ENCODE results near the gene NOL3.

The NOL3 gene

DNA sequence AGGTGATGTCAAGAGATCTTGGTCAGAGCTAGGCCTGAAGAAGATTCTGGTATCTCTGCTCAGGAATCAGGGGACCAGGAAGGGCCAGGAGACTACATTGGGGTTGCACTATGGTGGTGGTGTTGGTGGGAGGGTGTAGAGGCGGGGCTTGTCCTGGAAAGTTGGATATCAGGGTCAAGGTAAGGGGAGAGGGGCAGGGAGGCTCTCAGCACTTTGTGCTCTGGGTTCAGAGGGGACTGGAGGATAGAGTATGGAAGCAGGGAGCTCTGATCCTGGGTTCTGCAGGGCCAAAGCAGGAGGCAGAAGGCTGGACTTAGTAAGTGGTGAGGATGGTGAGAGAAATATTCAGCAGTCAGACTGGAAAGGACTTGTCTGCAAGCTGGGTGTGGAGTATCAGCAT is 3.0 kb downstream of the NOL3 start:
- DNase-seq: no peak

DNA sequence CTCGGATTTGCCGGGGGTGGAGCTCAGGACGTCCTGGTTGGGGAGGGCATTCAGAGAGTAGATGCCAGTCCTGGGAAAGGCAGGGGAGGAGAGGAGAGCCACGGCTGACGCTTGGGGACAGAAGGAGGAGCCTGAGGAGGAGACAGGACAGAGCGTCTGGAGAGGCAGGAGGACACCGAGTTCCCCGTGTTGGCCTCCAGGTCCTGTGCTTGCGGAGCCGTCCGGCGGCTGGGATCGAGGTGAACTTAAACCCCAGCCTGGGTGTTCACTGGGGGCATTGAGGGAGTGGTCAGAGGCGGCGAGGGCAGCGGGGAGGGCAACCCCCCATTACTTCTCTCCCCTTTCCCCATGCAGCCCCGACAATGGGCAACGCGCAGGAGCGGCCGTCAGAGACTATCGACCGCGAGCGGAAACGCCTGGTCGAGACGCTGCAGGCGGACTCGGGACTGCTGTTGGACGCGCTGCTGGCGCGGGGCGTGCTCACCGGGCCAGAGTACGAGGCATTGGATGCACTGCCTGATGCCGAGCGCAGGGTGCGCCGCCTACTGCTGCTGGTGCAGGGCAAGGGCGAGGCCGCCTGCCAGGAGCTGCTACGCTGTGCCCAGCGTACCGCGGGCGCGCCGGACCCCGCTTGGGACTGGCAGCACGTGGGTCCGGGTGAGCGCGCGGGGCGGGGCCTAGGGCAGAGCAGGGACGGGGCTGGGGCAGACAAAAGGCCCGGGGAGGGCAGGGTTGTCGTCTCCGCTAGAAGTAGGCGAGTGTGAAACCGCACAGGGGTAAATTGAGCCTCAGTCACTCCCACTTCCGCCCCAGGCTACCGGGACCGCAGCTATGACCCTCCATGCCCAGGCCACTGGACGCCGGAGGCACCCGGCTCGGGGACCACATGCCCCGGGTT is 3.7 kb downstream of the NOL3 start:
- peak; percentile 64 for DNase-seq

- DNase-seq: no peak
Observed at GRCh38 chr16:67174706-67175231, 4.4 kb downstream of the NOL3 start.

GRCh38 chr16:67176662-67177061 is 6.3 kb downstream of the NOL3 start:
- DNase-seq: no peak

- DNase-seq: peak; percentile 63
Observed at GRCh38 chr16:67177743-67178699, 7.7 kb downstream of the NOL3 start.

- DNase-seq: no peak
Observed at GRCh38 chr16:67179421-67180080, 9.2 kb downstream of the NOL3 start.

DNA sequence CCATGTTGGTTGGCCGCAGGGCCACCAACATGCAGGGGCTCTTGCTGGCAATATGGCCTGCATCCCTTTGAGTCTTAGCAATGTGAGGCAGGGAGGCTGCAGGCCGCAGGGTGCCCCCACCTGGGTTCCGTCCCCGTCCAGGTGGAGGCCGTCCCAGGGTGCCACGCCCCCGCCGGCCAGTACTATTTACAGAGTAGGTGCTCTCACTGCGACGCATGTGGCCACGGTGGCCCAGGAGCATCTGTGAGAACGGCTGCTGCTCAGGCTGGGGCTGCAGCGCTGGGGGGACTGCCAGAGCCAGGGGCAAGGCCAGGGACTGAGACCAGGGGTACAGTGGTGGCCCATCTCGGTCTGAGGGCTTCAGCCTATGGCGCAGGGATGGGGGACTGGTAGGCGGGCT is 9.8 kb downstream of the NOL3 start:
- no peak for DNase-seq

- no peak for DNase-seq
Observed at GRCh38 chr16:67181346-67181745, 11.0 kb downstream of the NOL3 start.

DNA sequence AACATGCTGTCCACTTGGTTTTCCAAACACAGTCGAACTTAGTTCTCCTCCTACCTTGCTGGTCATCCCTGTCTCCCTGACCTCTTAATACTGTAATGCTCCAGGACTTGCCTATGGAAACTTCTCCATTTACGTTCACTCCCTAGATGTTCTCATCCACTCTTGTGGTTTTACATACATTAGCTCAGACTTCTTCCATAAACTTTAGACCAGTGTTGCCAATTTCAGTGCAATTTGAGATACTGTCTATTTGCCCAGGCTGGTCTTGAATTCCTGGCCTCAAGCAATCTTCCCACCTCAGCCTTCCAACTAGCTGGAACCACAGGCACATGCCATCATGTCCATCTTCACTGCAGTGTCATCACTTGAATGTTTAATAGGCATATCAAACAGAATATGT is 11.9 kb downstream of the NOL3 start:
- DNase-seq: no peak

DNA sequence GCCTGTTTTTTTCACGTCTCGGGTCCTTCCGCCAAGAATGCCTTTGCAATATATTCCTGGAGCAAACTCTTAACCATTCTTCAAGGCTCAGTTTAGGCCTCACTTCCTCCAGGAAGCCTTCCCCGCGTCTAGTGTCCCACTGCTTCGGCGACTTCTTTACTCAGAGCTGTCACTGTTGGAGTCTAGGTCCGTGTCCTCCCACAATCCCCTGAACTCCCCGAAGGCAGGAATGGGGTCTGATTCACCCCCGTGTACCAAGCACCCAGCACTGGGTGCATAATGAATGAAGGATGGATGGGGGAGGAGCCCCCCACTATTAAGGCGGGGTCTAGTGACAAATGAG is 12.9 kb downstream of the NOL3 start:
- no peak for DNase-seq

GRCh38 chr16:67183627-67184452 is 13.5 kb downstream of the NOL3 start, which contains the start of gene MATCAP1:
TSS of gene MATCAP1 (minus strand) at chr16:67183963. CDS start at chr16:67180610, 3,353 bp downstream.
- peak; percentile 95 for DNase-seq

DNA sequence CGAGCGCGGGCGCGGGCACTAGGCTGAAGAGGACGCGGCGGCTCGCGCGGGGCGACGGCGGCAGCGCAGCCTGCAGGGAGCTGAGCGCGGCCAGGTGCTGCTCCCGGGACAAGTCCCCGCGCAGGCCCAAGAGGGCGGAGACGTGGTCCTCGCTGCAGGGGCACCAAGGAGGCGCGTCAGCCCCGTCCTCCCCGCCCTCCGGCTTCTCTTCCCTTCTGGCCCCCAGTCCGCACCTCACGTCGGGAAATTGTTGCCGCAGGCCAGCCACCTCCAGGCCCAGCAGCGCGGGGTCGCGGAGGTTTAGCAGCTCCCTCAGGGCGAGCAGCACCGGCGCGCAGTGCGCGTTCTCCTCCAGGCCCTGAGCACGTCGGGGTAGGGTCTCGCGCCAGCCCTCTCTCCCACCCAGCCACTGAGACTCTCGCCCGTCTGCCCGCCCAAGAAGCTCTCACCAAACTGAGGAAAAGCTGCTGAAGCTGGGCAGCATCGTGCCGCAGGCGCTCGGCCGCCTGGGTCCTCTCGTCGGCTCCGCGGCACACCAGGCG is 14.2 kb downstream of the NOL3 start:
- DNase-seq: no peak

DNA sequence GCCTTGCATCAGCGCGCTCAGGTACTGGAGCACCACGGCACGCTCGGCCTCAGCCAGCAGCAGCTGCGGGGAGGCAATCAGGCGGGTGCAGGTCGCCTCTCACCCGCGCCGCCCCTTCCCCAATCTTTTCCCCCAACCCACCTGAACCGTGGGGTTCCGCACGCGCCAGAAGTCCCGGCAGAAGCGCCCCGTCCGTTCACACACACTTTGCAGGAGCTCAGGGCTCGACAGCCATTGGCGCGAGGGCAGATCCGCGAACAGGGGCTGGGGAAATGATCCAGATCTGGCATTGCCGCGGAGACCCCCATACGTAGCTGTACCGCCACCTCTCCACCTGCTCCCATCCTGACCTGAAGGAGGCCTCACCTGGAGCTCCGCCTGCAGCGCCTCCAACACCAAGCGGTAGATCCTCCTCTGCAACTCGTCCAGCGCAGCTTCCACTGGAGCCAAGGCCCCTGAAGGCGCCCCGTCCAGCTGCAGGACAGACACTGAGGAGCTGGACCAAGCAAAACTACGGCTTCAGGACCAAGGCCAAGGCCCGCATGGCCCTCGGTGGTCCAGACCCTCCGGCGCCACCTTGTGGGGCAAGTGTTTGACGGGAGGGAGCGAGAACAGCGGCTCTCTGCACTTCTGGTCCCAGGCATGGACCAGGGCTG is 14.8 kb downstream of the NOL3 start:
- DNase-seq: peak; percentile 81

DNA sequence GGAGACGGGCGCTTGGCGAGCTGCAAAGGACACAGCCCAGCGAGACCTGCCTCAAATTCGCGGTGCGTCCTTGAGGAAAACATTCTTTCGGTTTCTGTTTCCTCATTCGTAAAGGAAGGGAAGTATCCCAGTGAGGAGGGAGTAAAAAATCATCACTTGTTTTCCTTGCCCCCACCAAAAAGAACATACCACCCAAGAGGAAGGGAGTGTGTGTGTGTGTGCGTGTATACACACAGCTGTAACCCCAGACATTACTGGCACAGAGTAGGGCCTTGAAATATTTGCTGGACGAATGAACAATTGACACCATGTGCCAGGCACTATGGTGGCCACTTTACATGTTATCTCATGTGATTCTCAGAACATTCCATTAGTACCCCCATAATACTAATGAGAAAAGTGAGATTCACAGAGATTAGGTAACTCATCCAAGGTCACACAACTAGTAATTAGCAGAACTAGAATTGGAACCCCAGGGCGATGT is 15.4 kb downstream of the NOL3 start:
- no peak for DNase-seq

DNA sequence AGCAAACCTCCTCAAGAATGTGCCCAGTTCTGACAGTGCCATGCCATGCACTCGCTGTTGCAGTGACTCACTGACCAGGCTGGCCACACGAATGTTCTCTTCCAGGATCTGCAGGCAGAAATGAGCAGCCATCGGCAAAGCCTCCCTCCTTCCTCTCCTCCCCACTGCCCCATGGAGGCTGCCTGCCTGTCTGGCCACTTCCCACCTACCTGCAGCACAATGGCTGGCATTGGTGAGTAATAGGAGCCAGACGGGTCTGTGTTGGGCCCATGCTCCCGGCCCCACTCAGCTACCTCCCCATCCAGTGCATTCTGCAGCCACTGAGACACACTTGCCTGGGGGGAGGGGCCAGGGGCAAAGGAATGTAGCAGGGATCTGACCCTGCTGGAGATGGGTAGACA is 16.2 kb downstream of the NOL3 start:
- DNase-seq: no peak

DNA sequence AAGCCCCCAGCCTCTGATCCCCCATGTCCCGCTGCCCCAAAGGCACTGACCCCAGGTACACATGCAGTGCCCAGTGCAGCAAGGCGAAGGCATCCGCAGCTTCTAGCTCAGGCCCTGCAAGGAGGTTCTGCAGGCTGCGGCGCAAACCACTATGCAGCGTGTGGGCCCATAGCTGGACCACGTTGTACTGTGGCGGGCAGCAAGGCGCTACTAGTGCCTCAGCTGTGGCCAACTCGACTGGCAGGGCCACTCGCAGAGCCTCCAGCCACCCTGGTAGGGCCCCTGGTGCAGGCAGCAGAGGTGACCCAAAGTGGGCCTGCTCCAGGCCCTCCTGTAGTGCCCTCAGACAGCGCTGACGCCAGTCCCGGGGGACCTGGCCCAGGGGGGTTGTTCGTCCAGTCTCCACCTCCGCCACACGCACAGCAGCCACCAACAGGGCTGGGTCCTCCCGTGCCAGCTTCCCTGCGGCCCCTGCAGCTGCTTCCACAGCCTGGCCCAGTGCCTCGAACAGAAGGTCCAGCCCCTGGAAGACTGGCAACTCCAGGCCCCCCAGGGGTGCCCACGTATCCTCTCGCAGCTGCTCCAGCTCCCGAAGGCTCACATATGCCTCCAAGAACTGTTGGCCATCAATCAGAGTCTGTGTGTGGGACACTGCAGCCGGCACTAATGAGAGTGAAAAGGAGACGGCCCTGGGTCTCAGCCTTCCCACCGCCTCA is 17.0 kb downstream of the NOL3 start:
- DNase-seq: no peak

- no peak for DNase-seq
Observed at GRCh38 chr16:67188323-67188722, 18.0 kb downstream of the NOL3 start.

GRCh38 chr16:67188798-67189197 is 18.5 kb downstream of the NOL3 start:
- DNase-seq: no peak

DNA sequence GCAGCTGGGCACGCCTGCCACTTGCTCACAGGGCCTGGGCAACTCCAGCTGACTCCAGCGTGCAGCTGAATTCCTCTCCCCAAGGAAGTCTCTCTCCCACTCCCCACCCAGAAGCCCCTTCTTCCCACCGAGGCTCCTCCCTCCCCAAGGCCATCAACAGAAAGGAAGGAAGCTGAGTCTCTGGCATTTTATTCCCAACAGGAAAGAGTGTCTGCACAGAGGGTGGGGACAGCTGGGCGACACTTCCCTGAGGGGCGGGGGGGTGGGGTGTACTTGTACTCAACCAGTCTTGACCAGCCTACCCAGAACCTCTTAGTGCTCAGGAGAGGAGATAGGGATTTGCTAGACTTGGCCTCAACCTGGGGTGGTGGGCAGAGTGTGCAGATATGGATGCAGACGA is 19.7 kb downstream of the NOL3 start, which contains the start of gene EXOC3L1:
TSS of gene EXOC3L1 (minus strand) at position 96 of the 400 bp plus-strand sequence. CDS start 460 bp downstream, outside the sequence.
- no peak for DNase-seq
